GM19395 (cell line): ENCODE results near the gene CCDC127.
"Not testable (repeated sequence)": the region's sequence is repeated elsewhere in the genome, so short reads cannot be mapped to it uniquely, and the experiment has no call there.

ENCODE experiments used
- ATAC-seq: cut with Tn5 transposase; IDR thresholded peaks from one replicate; pipeline ENCODE4 v1.9.1; 2021; ENCODE audit warnings: mild to moderate bottlenecking, moderate library complexity; ENCODE audit not compliant: unreplicated experiment

Gene CCDC127

GRCh38 chr5:235527-235926, 17.6 kb upstream of the CCDC127 start:
- ATAC-seq, result not testable (repeated sequence)

GRCh38 chr5:234450-234849, 16.5 kb upstream of the CCDC127 start:
- ATAC-seq, result no peak

- ATAC-seq, result not testable (repeated sequence)
Measured at GRCh38 chr5:233426-233825, 15.5 kb upstream of the CCDC127 start.

DNA sequence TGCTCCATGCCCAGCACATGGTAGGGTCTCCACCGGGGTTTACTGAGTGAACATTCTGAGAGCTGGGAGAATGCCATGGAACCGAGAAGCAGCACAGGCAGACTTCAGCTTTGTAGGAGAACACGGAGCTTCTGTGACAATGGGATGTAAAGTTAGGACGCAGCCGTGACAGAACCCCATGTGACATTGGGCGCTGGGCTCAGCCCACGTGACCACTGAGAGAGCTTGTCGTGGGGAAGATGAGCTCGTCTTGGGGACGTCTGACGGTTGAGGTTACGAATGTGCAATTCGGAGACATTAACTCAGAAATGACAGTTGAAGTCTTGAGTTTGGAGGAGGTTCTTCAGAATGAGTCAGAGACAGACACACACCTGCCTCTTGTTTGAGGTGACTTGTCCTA, 13.7 kb upstream of the CCDC127 start:
- no peak for ATAC-seq

DNA sequence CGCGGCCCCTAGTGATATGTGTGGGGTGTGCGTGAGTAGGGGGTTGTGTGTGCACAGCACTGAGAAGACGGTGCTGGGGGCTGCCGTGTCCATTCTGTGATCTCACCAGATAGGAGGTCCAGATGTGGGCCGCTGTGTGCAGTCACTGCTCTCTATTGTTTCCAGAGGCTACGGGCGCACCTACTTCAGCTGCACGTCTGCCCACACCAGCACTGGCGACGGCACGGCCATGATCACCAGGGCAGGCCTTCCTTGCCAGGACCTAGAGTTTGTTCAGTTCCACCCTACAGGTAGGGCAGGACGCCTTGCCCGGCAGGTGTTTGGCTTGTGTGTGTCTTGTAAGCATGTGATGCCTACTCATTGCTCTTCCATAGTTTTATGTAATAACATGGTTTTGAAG, 12.8 kb upstream of the CCDC127 start:
- ATAC-seq, result no peak

GRCh38 chr5:228886-229285, 10.9 kb upstream of the CCDC127 start:
- ATAC-seq, result no peak

DNA sequence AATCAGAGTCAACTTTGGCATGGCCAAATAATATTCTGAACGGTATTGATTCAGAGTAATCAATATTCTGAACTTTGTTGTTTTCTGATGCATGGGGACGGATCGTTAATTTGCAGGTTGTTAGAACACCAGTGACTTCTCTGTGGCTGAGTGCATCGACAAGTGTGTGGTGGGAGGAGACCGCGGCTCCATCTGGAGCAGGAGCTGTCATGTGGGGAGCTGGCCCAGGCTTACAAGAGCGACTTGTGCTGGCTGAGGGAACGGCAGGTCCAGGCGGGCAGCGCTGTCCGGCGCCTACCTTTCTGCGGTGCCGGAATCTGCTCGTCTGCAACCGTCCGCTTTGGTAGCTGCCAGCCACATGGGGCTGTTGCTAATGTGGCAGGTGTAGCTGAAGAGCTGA, 9.4 kb upstream of the CCDC127 start:
- ATAC-seq, result not testable (repeated sequence)

DNA sequence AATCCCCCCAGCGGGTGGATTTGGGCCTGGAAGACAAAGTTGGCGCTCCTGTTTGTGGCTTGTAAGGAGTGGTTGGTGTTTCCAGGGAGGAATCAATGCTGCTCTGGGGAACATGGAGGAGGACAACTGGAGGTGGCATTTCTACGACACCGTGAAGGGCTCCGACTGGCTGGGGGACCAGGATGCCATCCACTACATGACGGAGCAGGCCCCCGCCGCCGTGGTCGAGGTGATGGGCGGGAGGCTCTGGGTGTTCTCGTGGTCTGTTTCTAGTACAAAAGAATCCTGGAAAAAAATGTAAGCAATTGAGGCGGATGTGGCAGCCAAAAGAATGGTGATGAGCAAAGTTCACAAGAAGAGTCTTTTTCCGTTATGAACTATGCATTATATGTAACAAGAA, 7.4 kb upstream of the CCDC127 start:
- no peak for ATAC-seq

DNA sequence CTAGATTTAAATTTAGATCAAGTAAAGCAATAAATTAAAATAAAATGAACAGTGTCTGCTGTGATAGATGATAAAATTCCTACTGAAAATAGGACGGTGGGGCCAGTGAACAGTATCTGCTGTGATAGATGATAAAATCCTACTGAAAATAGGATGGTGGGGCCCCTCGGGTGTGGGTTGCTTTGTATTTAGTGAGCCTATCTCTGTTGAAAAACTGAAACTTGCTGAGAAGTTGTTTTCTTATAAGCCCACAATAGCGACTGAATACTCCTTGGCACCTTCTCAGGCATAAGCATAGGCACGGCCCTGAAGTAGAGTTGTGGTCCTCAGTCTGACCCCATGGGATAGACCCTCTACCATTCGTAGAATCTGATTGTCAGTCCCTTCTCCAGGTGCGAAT, 5.8 kb upstream of the CCDC127 start:
- ATAC-seq, result no peak

DNA sequence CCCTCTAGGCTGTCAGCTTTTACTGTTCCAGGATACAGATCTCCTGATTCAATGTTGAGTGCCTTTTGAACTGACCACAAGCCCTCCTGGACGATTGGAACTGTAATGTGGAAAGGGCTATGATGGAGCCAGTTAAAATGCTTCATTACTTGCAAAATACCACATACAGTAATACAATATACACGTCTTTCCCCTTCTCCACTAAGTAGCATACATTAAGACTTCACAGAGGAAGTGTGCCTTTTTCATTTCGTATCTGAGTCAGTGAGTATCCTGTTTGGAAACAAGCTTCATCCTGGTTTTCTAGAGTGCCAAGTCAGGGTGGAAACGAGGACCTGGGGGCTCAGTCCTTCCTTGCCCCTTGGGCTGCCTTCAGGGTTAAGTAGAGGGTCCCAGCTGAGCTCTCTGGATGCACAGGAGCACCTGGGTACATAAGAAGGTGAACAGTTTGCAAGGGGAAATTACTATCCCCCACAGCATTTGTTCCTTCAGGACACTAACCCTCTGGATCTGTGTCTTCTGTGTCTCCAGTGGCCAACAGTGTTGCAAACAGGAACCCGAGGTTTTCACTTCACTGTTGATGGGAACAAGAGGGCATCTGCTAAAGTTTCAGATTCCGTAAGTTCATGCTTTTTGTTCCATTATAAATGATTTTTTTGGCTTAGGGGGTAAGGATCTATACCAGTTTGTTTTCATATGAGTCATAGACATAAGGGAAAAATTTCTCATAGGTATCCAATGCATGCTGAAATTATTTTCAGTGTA, 5.2 kb upstream of the CCDC127 start:
- ATAC-seq, result not testable (repeated sequence)

DNA sequence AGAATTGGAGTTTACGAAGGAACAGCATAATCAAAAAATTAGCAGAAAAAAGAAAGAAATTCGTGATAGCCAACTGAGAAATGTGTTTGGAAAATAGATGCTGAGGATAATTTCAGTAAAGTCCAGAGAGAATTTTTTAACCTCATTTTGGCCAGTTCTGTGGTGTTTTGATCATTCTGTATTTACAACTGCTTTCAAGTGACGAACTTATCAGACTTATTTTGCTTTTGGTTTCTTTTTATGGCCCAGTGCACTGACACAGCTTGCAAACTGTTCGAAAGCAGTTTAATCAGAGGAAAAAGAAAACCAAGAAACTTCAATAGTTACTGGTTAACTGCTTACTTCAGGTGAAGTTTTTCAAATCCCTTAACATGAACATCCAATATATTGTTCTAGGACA, 2.0 kb upstream of the CCDC127 start:
- ATAC-seq, result peak; percentile 37

GRCh38 chr5:219460-219863, 1.5 kb upstream of the CCDC127 start:
- ATAC-seq, result no peak

DNA sequence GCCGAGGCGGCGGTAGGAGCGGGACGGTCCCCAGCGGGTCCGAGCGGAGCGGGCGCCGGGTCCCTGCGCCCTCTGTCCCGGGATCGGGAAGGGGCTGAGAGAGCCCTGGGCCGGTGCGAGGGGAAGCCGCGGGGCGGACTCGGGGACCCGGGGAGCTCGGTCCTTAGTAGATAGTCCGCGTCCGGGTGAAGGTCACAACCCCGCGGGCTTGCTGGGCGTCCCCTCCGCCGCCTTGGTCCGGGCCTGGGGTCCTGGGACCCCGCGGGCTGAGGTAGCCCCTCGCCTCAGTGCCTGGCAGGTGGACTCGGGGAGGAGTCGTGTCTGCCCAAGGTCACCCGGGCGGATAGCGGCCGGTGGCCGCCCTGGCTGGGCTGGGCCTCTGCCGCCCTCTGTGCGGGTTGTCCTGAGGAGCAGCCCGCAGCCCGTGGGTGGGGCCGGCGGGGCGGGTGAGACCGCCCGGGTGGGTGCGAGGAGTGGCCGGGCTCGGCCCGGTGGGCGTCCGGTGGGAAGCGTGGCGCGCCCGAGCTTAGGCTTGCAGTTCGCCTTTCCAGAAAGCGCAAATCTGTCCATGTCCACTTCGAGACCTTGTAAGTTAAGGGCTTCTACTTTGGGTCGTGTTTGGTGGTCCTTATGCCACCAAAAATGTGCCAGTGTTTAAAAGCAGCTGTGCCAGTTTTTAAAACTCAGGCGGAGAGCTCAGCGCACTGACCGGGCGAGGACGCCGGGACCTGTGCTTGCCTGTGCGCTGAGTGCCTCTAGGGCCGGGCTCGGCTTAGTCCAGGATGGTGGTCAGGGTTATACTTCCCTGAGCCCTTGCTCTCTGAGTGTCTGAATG, 721 bp upstream of the CCDC127 start:
- ATAC-seq, result peak; percentile 40

DNA sequence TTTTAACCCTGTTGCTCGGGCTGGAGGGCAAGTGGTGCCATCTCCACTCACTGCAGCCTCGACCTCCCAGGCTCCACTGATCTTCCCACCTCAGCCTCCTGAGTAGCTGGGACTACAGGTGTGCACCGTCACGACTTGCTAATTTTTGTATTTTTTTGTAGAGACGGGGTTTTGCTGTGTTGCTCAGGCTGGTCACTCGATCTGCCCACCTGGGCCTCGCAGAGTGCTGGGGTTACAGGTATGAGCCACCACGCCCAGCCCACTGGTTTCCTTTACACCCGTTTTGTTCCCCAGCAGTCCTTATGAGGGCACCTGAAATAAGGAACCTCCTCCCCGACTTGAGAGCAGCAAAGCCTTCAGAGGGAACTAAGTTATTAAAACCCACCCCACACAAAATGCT, 1.9 kb downstream of the CCDC127 start:
- not testable (repeated sequence) for ATAC-seq

DNA sequence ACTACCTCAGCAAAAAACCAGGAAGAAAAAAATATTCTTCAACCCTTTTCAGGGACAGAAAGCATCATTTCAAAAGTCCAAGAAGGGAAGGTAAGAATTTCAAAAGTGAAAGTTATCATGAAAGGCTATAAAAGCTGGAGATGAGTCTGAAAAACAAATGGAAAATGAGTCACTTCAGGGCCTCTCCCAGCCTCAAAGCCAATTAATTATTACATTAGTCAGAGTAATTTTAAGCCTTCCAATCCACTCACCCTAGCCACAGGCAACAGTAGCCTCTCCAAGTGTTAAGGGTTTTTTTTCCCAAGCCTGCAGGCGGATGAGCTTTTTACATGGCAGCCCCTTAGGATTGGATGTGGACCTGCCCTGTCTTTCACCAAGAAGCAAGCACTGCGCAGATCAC, 2.7 kb downstream of the CCDC127 start:
- not testable (repeated sequence) for ATAC-seq

DNA sequence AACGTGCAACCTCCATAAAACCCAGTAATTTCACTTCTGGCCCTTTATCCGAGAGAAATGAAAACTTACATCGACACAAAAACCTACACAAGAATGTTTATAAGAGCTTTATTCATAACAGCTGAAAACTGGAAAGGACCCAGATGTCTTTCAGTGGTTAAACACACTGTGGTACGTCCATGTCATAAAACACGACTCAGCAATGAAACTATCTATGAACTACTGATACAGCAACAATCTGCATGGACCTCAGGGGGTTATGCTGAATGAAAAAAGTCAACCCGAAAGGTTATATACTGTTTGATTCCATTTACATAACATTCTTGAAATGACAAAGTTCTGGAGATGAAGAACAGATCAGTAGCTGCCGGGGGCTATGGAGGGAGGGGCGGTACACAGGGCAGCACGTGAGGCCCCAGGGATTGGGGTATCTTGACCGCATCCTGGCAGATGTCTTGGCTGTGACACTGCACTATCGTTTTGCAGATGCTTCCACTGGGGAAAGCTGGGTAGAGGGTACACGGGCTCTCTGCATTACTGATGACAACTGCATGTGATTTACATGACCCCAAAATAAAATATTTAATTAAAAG, 4.1 kb downstream of the CCDC127 start:
- no peak for ATAC-seq

DNA sequence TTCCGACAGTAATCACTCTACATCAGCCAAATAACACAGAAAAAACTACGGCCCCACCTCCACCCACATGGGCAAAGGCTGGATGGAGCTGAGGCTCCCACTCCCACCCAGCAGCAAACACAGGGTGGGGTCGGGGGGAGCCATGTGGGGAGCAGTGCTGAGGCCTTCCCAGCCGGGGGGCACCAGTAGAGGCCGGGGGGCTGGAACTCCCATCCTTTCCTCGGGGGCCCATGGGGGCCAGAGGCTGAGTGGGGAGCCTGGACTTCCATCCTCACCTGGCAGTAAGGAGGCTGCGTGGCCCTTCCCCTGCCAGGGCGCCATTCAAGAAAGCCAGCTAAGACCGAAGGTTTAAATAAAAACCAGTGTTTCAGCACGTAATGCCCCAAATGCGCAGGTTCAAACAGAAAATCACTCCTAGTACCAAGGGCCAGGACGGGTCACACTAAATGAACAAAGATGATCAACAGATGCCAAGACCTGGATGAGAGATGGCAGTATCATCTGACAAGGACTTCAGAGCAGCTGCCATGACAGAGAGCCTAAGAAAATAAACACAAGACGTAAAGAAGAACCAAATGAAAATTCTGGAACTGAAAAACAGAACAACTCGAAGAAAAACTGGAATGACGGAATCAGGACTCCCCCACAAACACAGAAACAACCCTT, 9.4 kb downstream of the CCDC127 start:
- ATAC-seq, result no peak

- no peak for ATAC-seq
Measured at GRCh38 chr5:207599-207998, 10.4 kb downstream of the CCDC127 start.

DNA sequence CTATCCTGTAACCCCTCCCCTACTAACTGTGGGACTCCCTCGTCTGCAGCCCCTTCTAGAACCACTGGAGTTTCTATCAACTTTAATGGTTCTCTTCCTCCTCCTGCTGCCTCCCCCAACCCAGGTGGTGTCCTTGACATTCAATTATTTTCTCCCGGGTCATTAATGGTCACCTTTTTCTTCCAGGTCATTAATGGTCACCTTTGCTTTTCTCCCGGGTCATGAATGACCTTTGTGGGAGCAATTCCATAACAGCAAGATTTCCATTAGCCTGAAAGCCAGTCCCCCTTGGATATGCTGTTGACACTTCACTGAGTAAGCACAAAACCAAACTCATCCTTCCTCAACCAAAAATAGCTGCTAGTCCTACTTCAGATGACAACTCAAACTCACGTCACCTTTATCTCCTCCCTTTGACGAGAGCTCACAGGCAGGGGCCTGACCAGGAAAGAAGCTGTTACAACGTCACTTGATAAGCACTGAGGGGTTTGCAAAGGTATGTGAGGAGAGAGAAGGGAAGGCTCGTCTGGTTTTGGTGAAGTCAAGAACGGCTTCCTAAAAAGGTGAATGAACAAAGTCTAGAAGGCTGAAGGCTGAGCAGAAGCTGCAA, 10.9 kb downstream of the CCDC127 start:
- ATAC-seq, result no peak

DNA sequence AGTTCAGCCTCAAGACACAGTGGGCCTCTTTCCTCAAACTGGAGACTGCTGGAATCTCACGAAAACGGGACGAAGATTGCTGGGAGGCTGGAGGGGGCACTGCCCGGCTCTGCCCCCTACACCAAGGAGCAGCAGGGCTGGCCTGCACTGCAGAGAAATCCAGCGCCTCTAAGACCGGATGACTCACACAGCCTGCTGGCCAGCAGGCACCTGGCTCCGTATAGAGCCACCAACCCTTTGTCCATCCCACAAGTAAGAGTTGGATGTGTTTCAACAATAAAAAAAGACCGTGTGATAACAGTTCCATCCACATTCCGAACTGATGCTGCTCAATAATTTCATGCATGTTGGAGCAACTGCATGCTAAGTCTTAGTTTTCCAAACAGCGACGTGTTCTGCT, 11.5 kb downstream of the CCDC127 start:
- no peak for ATAC-seq
